Measurements from ENCODE around the gene ACTN1.

Gene ACTN1

DNA sequence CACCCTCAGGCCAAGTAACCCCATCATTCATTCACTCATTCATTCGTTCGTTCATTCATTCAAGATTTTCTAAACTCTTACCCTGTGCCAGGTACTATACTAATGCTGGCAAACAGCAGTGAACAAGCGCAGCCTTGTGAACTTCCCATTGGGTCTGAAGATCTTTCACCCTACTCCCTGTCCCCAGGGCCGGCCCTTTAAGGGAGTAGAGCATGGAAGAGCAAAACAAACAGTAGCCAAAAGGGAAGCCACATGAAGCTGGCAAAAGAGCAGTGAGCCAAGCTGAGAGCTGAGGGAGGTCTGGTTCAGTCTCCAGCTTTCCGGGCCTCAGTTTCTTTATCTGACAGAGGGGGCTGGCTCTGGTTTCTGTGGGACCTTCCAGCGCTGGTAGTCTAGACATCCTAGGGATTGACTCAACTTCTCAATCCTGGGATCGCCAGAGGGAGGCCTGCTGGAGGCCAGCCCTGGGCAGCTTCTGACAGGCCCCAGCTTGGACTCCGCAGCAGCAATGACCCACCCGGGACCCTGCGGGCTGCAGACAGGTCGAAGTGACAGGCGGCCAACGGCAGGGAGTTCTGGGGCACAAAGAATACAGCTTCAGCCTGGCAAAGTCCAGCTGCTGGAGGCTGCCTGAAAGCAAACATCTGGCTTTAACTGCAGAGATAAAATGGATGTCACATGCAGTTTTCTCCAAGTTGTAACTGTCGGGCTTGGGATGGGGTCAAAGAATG, 27.1 kb downstream of the ACTN1 start:
- no peak for DNase-seq (ENCODE audit: low read depth in 3 of 3)

DNA sequence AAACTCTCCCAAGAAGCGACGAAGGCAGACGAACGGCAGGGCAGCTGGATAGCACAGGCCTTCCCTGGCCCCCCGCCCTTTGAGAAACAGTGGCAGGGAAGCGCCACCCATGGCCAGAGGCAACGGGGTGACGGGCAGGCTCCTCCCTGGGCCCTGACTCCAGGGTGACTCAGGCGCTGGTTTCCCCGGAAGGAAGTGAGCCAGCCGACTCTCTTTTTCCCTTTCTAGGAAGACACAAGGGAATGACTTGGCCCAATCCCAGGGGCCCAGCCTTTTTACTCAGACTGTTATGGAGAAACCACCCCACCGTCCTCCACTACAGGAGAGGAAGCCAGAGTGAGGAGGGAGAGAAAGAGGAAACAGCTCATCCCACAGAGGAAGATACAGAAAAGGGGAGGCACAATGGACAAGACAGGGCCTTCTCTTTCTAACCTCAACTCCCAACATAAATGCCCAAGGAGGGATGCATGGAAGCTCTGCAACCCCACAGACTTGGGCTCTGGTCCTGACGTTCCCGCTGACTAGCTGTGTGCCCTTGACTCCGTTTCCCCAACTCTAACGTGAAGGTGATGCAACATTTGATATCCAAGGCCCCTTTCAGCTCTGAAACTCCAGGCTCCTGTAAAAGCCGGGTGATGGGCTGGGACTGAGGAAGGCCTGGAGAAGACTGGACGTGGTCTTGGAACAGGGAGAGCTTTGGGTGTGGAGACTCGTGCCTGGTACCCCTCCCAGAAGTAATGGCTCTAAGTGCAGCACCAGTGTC, 27.9 kb downstream of the ACTN1 start:
- DNase-seq (ENCODE audit: low read depth in 3 of 3): no peak

DNA sequence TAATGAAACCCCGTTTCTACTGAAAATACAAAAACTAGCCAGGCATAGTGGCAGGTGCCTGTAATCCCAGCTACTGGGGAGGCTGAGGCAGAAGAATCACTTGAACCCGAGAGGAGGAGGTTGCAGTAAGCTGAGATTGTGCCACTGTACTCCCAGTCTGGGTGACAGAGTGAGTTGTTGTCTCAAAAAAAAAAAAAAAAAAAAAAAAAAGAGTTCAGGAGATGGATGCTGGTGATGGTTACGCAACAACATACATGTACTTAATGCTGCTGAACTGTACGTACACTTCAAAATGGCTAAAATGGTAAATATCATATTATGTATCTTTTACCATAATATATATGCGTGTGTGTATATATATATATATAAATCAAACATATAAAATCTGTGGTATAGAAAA, 29.0 kb downstream of the ACTN1 start:
- DNase-seq (ENCODE audit: low read depth in 3 of 3): no peak

DNA sequence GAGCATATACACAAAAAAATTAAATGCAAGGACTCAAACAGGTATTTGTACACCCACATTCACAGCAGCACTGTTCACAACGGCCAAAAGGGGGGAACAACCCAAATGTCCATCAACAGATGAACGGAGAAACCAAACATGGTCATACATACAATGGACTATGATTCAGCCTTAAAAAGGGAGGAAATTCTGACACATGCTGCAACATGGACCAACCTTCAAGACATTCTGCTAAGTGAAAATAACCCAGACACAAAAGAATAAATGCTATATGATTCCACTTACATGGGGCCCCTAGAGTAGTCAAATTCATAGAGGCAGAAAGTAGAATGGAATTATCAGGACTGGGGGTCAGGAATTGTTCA, 29.5 kb downstream of the ACTN1 start:
- no peak for DNase-seq (ENCODE audit: low read depth in 3 of 3)

DNA sequence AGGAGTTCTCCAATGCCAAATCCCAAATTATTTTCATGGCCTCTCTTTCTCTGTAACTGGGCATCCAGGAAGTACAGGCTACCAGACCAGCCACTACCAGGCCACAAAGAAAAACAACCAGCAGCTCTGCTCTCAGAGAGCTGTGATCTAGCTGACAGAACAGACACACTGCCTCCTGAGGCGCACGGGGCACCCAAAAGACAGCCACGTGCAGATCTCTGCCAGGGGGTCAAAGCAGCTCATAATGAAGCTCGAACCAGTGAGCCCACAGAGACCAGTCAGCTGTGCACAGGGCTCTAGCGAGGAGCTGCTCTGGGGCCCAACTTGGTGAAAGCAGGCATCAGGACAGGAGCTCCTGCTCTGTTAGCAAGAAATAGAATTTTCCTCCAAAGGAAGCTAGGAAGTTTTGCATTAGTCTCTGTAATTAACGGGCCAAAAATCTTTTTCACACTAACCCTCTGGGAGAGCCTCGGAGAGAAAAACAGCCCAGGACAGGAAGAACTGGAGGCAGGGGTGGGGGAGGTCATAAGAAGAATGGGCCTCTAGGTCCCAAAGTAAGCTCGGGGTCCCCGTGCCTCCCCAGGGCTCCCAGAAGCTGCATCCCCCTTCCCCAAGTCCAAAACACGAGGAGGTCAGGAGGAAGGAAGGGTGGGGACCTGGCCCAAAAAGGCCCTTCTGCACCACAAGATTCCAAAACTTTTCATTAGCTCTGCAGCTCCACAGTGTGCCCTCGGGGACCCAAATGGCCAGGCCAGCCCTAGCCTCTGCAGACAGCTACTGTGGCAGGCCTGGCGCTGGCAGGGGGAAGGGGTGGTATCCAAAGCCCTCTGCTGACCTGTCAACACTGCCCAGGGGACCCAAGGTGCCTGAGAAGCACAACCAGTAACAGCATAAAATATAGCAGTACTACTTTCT, 30.2 kb downstream of the ACTN1 start:
- DNase-seq (ENCODE audit: low read depth in 3 of 3): no peak

DNA sequence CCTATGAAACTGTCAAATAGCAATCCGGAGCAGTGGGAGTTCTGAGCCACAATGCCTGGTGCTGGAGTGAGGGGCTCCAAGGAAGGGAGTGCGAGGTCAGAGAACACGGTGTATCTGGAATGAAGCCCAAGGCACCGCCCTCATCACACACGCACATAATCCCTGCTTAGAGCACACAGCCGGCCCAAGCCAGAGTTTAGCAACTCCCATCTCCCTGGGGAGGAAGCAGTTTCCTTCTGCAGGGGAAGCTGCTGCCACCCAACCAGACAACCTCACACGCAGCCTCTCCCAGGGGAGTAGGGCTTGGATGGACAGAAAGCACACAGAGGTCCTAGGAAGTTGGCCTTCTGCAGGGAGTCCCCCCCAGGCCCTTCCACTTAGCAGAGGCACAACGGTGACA, 31.3 kb downstream of the ACTN1 start:
- DNase-seq (ENCODE audit: low read depth in 3 of 3): no peak

DNA sequence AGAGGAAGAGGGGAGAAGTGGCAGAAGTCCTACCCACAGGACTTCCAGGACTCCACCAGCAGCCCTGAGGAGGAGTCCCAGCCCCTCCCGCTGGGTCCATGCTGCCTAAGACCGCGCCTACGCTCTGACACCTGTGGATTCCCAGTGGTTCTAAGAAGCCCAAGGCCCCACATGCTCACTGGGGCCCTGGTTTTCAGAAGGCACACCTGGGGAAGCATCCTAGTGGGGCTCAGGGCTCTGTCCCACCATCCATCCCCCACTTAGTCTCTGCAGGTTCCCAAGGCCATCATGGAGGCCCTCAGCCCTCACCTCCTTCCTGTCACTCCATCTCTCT, 32.6 kb downstream of the ACTN1 start:
- DNase-seq (ENCODE audit: low read depth in 3 of 3): no peak

DNA sequence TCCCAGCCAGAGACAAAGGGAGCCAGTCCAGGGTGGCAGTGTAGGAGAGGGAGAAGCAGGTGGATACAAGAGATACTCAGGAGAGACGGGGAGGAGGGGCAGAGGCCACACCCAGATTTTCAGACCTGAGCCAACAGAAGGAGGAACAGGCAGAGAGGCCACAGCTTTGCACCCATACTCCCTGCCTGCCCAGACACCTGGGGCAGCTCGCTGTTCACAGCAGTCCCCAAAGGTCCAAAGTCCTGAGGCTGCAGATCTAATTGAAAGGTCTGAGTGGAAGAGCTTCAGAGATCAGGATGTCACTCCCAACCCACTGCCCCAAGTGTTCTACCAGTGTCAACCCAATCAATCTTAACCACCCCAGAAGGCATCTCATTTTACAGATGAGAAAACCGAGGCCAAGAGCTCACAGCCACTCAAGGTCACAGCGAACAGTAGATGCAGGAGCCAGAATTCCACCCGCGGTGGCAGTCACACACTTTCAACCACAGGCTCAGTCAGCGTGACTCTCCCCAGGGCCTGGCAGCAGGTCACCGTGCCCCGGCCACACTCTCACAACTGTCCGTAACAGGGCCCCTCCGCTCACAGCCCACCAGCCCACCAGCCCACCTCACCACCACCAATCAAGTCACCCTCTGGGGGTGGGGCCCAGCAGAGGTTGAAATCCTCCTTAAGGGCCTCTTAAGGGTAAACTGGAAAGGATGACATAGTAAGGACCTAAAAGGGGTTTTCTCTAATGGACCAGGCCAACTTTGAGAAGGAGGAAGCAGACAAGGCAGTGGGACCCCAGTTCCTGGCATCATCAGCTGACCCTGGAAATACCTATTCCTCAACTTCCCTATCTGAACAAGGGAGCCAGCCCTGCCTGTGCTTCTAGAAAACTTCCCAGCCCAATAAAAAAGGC, 33.3 kb downstream of the ACTN1 start:
- no peak for DNase-seq (ENCODE audit: low read depth in 3 of 3)

DNA sequence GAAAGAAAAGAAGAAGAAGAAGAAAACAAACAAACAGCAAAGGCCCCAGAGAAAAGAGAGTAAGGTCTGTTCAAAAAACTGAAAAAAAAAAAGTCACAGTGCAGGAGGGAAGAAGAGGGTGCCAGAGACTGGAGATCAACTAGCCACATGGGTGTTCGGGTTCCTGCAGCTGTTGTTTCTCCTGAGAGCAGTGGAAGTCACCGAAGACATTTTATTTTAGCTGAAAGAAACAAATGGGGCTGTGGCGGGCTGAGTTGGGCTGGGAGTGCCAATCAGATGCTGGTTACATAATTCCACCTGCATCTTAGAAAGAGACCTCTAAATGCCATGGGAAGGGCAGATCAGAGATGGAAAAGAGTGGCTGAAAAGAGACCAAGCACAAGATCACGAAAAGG, 33.9 kb downstream of the ACTN1 start:
- no peak for DNase-seq (ENCODE audit: low read depth in 3 of 3)

DNA sequence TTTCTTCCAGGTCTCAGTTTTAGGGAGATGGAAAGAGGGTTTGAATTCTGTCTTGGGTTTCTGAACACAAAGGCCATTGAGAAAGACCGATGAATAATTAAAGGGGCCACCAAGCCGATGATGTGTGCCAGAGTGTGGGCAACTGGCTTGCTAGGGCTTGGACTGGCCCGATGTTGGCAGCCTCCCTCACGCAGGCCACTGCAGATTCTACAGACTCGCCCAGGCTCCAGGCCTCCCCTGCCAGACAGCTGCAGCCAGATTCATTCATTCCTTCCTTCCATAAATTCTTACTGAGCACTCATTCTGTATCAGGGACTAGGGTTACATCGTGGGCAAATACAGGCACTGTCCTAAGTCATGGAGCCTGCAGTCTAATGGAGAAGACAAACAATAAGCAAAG, 34.9 kb downstream of the ACTN1 start:
- no peak for DNase-seq (ENCODE audit: low read depth in 3 of 3)

DNA sequence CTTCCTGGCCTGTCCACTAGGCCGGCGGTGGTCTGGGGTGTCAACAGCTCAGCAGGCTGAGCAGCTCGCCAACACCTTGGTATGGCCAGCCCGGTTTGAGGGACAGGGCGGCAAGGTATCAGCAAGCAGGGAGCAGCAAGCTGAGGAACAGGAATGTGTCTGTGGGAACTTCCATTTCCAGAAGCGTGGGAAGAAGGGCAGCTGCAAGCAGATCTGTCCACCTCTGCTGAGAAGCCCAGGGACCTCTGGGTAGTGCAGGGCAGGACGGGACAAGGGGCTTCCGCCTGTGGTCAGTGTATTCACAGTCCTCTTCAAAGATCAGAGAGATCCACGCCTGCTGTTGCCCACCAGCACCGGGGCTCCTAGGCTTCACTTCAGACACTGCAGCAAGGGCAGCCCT, 36.0 kb downstream of the ACTN1 start:
- no peak for DNase-seq (ENCODE audit: low read depth in 3 of 3)

DNA sequence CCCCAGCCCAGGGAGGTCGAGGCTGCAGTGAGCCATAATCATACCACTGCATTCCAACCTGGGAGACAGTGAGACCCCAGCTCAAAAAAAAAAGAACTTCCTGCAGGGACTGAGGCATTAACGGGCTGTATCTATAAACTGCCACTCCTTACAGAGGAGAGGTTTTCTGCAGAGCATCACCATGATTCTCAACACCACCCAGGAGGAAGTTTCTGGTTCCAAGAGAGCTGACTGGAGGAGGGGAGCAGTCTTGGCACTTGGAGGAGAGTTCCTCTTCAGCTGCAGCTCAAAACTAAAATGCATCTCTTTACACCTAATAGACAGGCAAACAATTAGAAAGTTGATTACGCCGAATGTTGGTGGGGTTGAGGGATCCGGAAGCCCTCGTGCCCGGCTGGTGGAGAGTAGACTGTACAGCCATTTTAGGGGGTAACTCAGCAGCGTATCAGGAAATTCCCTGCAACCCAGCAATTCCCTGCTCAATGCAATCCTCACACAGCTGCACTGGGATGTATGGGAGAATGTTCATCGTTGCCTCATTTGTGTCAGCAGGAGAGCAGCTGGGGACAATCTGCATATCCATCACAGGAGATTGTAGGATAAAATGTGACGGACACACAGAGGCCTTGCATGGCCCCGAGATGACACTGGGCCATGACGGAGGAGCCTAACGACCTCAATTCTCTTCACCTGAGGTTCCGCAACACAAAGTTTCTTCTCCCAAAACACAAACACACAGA, 36.6 kb downstream of the ACTN1 start:
- DNase-seq (ENCODE audit: low read depth in 3 of 3): no peak

DNA sequence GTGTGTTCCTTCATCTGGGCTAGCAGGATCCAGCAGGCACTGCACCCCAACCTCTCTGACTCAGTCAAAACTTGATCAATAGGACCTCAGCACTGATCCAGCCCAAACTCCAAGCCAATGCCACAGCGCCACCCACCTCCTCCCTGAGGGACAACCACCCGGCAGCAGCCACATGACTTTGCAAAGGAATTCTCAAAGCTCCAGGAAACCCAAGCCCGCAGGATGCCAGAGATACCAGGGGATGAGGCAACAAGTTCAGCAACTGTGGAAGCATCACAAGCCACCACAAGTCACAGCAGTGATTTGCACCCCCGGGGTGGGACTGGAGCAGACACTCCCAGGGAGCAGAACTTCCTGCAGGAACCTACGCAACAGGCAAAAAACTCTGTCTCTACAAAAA, 37.3 kb downstream of the ACTN1 start:
- DNase-seq (ENCODE audit: low read depth in 3 of 3): no peak

DNA sequence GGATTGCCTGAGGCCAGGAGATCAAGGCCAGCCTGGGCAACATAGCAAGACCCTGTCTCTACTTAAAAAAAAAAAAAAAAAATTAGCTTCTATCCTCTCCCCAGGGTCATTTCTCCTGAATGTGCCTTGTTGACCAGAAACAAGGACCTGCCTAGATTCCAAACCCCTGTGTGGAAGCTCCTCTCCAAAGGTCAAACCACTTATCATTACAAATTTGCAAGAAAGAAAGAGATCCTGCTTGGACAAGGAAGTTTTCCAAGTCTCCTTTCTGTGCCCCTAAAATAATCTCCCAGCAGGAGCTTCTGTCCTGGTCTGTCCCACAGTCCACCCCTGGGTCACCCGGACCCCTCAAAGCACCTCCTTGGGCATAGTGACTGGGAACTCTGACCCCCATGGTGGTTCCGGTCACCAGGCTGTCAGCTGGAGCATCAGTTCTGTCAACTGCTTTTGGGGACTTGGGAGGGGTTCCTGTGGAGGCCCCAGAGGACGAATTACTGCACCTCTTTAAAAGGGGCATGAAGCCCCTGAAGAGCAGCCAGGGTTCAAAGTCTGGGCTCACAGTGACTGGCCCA, 38.4 kb downstream of the ACTN1 start:
- DNase-seq (ENCODE audit: low read depth in 3 of 3): no peak

DNA sequence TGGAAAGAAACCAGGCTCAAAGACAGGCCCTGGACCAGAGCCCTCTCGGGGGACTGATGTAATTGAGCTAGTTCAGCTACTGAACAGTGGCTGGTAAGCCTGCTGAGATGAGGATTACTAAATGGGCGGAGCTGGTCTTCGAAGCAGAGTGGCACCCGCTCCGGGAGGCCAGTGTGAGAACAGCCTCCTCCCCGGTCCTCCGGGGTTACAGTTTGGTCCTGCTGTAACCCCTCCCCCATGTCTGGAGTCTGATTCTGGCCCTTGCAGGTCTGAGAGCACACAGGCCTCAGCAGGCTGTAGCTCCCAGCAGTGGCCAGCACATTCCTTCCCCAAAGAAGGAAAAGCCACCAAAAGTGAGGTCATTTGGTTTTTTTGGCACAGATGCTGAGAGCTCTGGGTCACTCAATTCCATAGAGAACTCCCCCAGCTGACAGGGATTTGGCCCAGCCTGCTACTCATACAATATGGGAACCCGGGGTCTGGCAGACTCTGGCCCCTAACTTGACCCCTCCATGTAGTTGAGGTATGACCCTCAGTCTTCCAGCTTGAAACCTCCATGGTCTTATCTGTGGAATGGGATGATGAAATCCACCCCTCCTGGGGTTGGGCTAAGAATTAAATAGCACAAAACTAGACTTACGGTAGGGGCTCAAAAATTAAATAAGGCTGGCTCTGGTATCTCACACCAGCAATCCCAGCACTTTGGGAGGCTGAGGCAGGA, 39.0 kb downstream of the ACTN1 start:
- no peak for DNase-seq (ENCODE audit: low read depth in 3 of 3)

DNA sequence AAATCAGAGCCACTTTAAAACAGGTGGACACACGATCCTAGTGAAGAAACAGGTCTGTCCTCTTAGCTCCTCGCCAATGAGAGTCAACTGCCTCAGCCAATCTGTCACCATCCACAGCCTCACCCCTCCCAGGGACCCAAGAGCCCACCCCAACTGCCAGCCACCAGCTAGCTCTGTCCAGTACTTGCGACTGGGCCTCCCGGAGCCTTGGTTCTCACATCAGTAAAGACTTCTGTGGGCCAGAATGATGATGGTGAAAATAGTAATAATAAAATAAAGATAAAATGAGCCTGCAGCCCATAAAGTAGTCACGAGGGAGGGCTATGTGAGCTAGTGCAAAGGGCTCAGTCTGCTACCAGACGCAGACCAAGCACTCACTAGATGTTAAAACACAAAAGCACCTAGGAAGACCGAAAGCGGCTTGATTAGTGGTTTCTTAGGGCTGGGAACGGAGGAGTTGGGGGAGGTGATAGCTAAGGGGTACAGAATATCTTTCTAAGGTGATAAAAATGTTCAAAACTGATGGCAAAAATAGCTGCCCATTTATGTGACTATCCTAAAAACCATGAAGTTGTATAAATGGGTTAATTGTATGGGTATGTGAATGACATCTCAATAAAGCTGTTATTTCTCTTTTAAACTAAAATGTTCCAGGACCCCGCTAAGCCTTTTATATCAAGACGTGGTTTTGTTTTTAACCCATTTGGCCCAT, 39.8 kb downstream of the ACTN1 start:
- DNase-seq (ENCODE audit: low read depth in 3 of 3): no peak

DNA sequence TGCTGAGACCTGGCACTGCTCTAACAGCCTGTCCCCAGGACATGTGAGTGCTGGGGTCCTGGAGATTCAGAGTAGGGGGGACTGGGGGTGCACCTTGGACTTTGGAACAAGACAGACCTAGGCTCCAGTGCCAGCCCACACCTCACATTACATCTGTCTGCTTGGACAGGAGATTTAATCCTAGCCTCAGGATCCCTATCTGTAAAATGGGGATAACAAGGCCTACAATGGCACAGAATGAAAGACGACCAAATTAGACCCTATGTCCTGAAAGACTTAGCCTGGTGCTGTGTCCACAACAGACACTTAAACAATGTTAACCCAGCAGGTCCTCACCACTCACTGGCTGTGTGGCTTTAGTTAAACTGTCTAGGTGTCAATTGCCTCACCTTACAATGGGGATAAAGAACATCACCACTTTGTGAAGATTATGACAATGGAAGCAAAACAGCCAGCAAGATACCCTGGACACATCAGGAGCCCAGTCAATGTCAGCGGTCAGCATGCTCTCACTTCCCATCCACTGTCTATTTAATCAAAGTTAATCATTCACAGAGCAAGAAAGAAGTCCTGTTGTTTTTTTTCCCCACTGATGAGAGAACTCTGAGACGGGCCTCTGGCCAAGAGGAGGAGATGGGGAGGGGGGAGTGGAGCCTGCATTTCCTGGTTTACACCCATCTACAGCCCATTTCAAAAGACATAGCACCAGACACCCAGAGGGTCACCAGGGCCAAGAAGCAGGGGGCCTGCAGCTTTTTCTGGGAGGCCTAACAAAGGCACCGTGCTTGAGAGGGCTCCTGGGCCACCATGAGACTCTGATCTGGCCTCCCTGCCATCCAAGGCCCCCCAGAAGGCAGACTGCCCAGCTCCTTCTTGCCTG, 40.6 kb downstream of the ACTN1 start:
- no peak for DNase-seq (ENCODE audit: low read depth in 3 of 3)
